Adrenal gland (tissue), 19 donors: Measurements from ENCODE around the gene TBCB. TPM values are rescaled to one million over a fixed set of nuclear protein-coding genes. Genes with fewer than 3 reads are reported as not detected.
"Not testable (repeated sequence)": the region's sequence is repeated elsewhere in the genome, so short reads cannot be mapped to it uniquely, and the experiment has no call there.

Experiments
- DNase-seq, 7 donors: peaks; one replicate each; pipeline ENCODE4 v3.0.0-alpha.2; 2019 to 2020
- H3K27ac ChIP-seq, 5 donors: fragments of 200-600 bp; sonication (generic) in 4 of 5; 1 replicate in 3 of 5; 2 replicates in 2 of 5; pipeline versions ENCODE4 v1.5.1 to v1.8.0; 2016 to 2020; ENCODE audit warnings: mild to moderate bottlenecking in 1 of 5
- H3K27me3 ChIP-seq: fragments of 200-600 bp; 2 replicates; pipeline ENCODE4 v1.8.0; 2021
- H3K36me3 ChIP-seq, 2 donors: fragments of 200-600 bp; replicated peaks in 1 of 2; 1 replicate in 1 of 2; 2 replicates in 1 of 2; pipeline versions ENCODE4 v1.5.1 to v1.8.0; 2018 to 2022
- H3K4me1 ChIP-seq, 2 donors: fragments of 200-600 bp; replicated peaks in 1 of 2; 1 replicate in 1 of 2; 2 replicates in 1 of 2; pipeline versions ENCODE4 v1.5.1 to v1.8.0; 2018 to 2021
- H3K4me3 ChIP-seq, 4 donors: fragments of 200-600 bp; sonication (generic) in 3 of 4; one replicate each; pipeline ENCODE4 v1.5.1; 2016 to 2018
- H3K9me3 ChIP-seq, 3 donors: fragments of 200-600 bp; sonication (generic) in 1 of 3; replicated peaks in 1 of 3; 1 replicate in 2 of 3; 2 replicates in 1 of 3; pipeline versions ENCODE4 v1.5.1 to v1.8.0; 2016 to 2021
- POLR2A ChIP-seq, 2 donors: fragments of 450-650 bp; IDR thresholded peaks; one replicate each; pipeline ENCODE4 v1.6.1; 2017; ENCODE audit warnings: antibody characterized with exemption in 2 of 2, mild to moderate bottlenecking in 2 of 2, moderate library complexity in 1 of 2
- WGBS, 4 donors: extraction: QIAGEN DNeasy Blood & Tissue Kit in 2 of 4; methylation state at CpG; one replicate each; pipeline versions ENCODE4 v1.1.5 to v1.1.7; 2013 to 2017; 5-methylcytosine and 5-hydroxymethylcytosine counted together
- intact Hi-C, 2 donors: fragments of 100-400 bp; cut with DNase I; formaldehyde crosslinking; loops; one replicate each; pipeline versions ENCODE4 v1.14.1 to v1.15.0; 2022 to 2023
- long read RNA-seq, 10 donors: library from polyadenylated mRNA in 3 of 10; unstranded in 2 of 10; stranded (forward) in 1 of 10; transcript quantifications; one replicate each; pipeline ENCODE4 v2.0.0 and lab custom pipeline, GENCODE V29; 2021 to 2026
- polyA plus RNA-seq, 3 donors: library from polyadenylated mRNA; stranded (reverse); fragments of 200-250 nt in 2 of 3; fragments of 350-450 nt in 1 of 3; fragmentation: Illumina TruSeq in 1 of 3; extraction: RNeasy Lipid Tissue Mini Kit (QIAGEN cat#74804) in 1 of 3; gene quantifications; one replicate each; pipeline ENCODE4 v1.2.3, GENCODE V29; 2013 to 2014
- total RNA-seq, 9 donors: library from RNA; depleted of rRNA in 4 of 9; stranded (reverse); fragments of >200 nt in 4 of 9; fragments of 120-200 nt in 1 of 9; fragmentation: NEBNext Ultra II Directional in 1 of 9; extraction: Animal tissue kit (Norgen Biotek cat#: 25700) in 1 of 9; gene quantifications; one replicate each; pipeline versions ENCODE4 v1.1.0 to v1.2.4, GENCODE V29; 2013 to 2023
- TF ChIP-seq, protein P1 (sequence below), 6 experiments: fragments of 450-650 bp in 4 of 6; fragments of 200-600 bp in 2 of 6; sonication (generic) in 1 of 6; IDR thresholded peaks; 1 replicate in 5 of 6; 2 replicates in 1 of 6; pipeline versions ENCODE4 v1.5.1 to v1.8.0; 2016 to 2021; ENCODE audit warnings: antibody characterized with exemption in 6 of 6, mild to moderate bottlenecking in 2 of 6, moderate library complexity in 1 of 6
- donor health status: healthy with polysubstance abuse.
- donor health status: Bipolar disorder and iron deficiency.
- donor health status: DM: yes; HTN: yes; CAD: no.
- donor health status: DM: no; HTN: no; CAD: no.
- donor health status: DM: no; HTN: no; CAD: no.
- donor health status: DM: yes; HTN: yes; CAD: no.

Gene TBCB, protein sequence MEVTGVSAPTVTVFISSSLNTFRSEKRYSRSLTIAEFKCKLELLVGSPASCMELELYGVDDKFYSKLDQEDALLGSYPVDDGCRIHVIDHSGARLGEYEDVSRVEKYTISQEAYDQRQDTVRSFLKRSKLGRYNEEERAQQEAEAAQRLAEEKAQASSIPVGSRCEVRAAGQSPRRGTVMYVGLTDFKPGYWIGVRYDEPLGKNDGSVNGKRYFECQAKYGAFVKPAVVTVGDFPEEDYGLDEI
- total RNA-seq: 100 to 1,000 TPM in 7 of 9 donors, 10 to 100 TPM in 2; 88.8 to 233 (median 126) TPM
- polyA plus RNA-seq: 100 to 1,000 TPM; 124 to 230 (median 201) TPM
- long read RNA-seq, donor 1, transcript TBCB-201 (6 exons, 1,473 nt): major isoform, 47 of 64 reads
- long read RNA-seq, donor 1, partial matches to known transcripts: 13 of 64 reads
- long read RNA-seq, donor 1, other reads (novel, unspliced or antisense): 0 of 64 reads
- long read RNA-seq, donor 2, transcript TBCB-201 (6 exons, 1,473 nt): major isoform, 26 of 93 reads
- long read RNA-seq, donor 2, partial matches to known transcripts: 0 of 93 reads
- long read RNA-seq, donor 2, other reads (novel, unspliced or antisense): 62 of 93 reads
- long read RNA-seq, donor 3, transcript TBCB-201 (6 exons, 1,473 nt): major isoform, 17 of 38 reads
- long read RNA-seq, donor 3, partial matches to known transcripts: 16 of 38 reads
- long read RNA-seq, donor 3, other reads (novel, unspliced or antisense): 0 of 38 reads
- long read RNA-seq, donor 4, transcript TBCB-201 (6 exons, 1,473 nt): major isoform, 79 of 87 reads
- long read RNA-seq, donor 4, partial matches to known transcripts: 0 of 87 reads
- long read RNA-seq, donor 4, other reads (novel, unspliced or antisense): 1 of 87 reads
- long read RNA-seq, donor 5, transcript TBCB-201 (6 exons, 1,473 nt): major isoform, 154 of 175 reads
- long read RNA-seq, donor 5, transcript TBCB-208 (5 exons, 776 nt): minor isoform, 8 of 175 reads
- long read RNA-seq, donor 5, partial matches to known transcripts: 3 of 175 reads
- long read RNA-seq, donor 5, other reads (novel, unspliced or antisense): 7 of 175 reads
- long read RNA-seq, donor 6, transcript TBCB-201 (6 exons, 1,473 nt): major isoform, 59 of 70 reads
- long read RNA-seq, donor 6, partial matches to known transcripts: 1 of 70 reads
- long read RNA-seq, donor 6, other reads (novel, unspliced or antisense): 5 of 70 reads
- long read RNA-seq, donor 7, transcript TBCB-201 (6 exons, 1,473 nt): major isoform, 18 of 23 reads
- long read RNA-seq, donor 7, partial matches to known transcripts: 0 of 23 reads
- long read RNA-seq, donor 7, other reads (novel, unspliced or antisense): 0 of 23 reads
- long read RNA-seq, donor 8, transcript TBCB-208 (5 exons, 776 nt): minor isoform, 5 of 54 reads
- long read RNA-seq, donor 8, transcript TBCB-201 (6 exons, 1,473 nt): major isoform, 49 of 54 reads
- long read RNA-seq, donor 8, partial matches to known transcripts: 0 of 54 reads
- long read RNA-seq, donor 8, other reads (novel, unspliced or antisense): 0 of 54 reads
- long read RNA-seq, donor 9, transcript TBCB-201 (6 exons, 1,473 nt): major isoform, 26 of 39 reads
- long read RNA-seq, donor 9, partial matches to known transcripts: 6 of 39 reads
- long read RNA-seq, donor 9, other reads (novel, unspliced or antisense): 0 of 39 reads
- long read RNA-seq, donor 10, transcript TBCB-208 (5 exons, 776 nt): minor isoform, 5 of 28 reads
- long read RNA-seq, donor 10, transcript TBCB-201 (6 exons, 1,473 nt): major isoform, 22 of 28 reads
- long read RNA-seq, donor 10, partial matches to known transcripts: 0 of 28 reads
- long read RNA-seq, donor 10, other reads (novel, unspliced or antisense): 0 of 28 reads

DNA sequence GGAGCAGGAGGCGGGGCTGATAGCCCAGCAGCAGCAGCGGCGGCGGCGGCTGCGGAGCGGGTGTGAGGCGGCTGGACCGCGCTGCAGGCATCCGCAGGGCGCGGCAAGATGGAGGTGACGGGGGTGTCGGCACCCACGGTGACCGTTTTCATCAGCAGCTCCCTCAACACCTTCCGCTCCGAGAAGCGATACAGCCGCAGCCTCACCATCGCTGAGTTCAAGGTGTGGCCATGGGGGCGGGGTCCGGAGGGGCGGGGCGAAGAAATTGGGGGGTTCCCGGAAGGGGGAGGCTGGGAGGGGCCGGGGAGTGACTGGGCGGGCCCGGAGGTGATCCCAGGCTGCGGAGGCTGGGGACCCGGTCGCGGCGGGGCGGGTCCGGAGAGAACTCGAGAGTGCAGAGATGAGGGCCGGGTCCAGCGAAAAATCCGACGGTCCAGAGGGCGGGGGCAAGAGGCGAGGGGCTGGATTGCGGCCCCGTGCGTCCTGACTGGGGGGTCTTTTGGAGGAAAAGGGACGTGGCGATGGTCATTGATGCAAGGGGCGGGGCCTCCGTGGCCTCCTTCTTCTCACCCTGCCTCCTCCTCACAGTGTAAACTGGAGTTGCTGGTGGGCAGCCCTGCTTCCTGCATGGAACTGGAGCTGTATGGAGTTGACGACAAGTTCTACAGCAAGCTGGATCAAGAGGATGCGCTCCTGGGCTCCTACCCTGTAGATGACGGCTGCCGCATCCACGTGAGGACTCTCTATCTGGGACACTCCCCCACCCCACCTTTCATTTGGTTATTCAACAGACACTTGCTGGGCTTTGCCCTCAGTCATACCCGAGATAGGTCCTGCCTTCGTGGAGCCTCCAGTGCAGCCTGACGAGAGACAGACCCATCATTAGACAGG is at the start of gene TBCB:
Gene TBCB (plus strand): TSS at position 16 of the 891 bp plus-strand sequence. CDS start 93 bp downstream, at position 109.
- Histone ChIP-seq H3K4me1 (peaks cover 7 to 22% of the 10 kb centered on the region in 2 donors), H3K9me3 (no peaks in the 10 kb centered on the region), H3K27me3 (no peaks in the 10 kb centered on the region), H3K36me3 (peaks cover 0 to 39% of the 10 kb centered on the region in 2 donors), H3K4me3 (peak within 1 kb of the TSS; percentile 4 to 90 (median 70)), H3K27ac (peak within 1 kb of the TSS; percentile 49 to 92 (median 67))
- WGBS, 4 donors: 4 to 33% (median 5%) methylated on average over 3 to 59 of the region's 59 CpGs
- peak in 3 of 7 donors; percentile 80 to 87 (median 84) for DNase-seq
- intact Hi-C loops: loop anchor here in 1 of 2 donors (10.0 kb wide), 1 partner anchor 51 kb away; no protein-coding TSS in a partner anchor
- peak; percentile 59 to 63 for TF ChIP-seq POLR2A (IDR thresholded peaks at IDR 0.05)
- TF ChIP-seq, protein P1, sequence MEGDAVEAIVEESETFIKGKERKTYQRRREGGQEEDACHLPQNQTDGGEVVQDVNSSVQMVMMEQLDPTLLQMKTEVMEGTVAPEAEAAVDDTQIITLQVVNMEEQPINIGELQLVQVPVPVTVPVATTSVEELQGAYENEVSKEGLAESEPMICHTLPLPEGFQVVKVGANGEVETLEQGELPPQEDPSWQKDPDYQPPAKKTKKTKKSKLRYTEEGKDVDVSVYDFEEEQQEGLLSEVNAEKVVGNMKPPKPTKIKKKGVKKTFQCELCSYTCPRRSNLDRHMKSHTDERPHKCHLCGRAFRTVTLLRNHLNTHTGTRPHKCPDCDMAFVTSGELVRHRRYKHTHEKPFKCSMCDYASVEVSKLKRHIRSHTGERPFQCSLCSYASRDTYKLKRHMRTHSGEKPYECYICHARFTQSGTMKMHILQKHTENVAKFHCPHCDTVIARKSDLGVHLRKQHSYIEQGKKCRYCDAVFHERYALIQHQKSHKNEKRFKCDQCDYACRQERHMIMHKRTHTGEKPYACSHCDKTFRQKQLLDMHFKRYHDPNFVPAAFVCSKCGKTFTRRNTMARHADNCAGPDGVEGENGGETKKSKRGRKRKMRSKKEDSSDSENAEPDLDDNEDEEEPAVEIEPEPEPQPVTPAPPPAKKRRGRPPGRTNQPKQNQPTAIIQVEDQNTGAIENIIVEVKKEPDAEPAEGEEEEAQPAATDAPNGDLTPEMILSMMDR (IDR thresholded peaks at IDR 0.05): no peak

DNA sequence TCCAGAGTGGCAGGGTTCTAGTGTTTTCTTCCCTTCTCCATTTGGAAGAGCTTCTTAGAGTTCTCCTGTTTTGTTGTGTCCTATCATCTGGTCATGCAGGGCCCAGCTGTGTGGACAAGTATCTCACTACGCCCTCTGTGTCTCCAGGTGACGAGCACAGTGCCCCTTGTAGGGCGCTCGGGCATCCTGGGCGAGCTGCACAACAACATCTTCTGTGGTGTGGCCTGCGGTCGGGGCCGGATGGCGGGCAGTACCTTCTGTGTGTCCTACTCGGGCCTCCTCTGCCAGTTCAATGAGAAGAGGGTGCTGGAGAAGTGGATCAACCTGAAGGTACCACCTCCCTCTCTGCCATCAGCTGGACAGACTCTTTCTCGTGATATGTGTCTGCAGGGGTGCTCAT is 47.6 kb upstream of the TBCB start:
- TF ChIP-seq POLR2A (IDR thresholded peaks at IDR 0.05): no peak
- TF ChIP-seq, protein P1 (IDR thresholded peaks at IDR 0.05): no peak
- intact Hi-C loops: loop anchor here in 1 of 2 donors (10.0 kb wide), 1 partner anchor 47 kb away; the partner anchor contains the start of genes OVOL3, POLR2I and TBCB
- DNase-seq: no peak
- H3K27ac ChIP-seq: no peak overlapping the region
- no peak overlapping the region for H3K4me3 ChIP-seq
- H3K9me3 ChIP-seq: no peaks in the 10 kb centered on the region
- 80 to 99% (median 95%) methylated on average over 5 to 11 of the region's 11 CpGs for WGBS, 4 donors
- H3K36me3 ChIP-seq: no peaks in the 10 kb centered on the region
- H3K4me1 ChIP-seq: peaks cover 0 to 10% of the 10 kb centered on the region in 2 donors
- no peaks in the 10 kb centered on the region for H3K27me3 ChIP-seq

DNA sequence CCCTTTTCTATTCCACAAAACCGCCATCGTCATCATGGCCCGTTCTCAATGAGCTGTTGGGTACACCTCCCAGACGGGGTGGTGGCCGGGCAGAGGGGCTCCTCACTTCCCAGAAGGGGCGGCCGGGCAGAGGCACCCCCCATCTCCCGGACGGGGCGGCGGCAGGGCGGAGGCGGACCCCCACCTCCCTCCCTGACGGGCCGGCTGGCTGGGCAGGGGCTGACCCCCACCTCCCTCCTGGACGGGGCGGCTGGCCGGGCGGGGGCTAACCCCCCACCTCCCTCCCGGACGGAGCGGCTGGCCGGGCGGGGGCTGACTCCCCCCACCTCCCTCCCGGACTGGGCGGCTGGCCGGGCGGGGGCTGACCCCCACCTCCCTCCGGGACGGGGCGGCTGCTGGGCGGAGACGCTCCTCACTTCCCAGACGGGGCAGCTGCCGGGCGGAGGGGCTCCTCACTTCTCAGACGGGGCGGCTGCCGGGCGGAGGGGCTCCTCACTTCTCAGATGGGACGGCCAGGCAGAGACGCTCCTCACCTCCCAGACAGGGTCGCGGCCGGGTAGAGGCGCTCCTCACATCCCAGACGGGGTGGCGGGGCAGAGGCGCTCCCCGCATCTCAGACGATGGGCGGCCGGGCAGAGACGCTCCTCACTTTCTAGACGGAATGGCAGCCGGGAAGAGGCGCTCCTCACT is 46.3 kb upstream of the TBCB start:
- H3K9me3 ChIP-seq, H3K4me1 ChIP-seq, DNase-seq, H3K36me3 ChIP-seq, H3K27me3 ChIP-seq, H3K4me3 ChIP-seq, H3K27ac ChIP-seq: not testable (repeated sequence)
- 96 to 98% (median 98%) methylated on average over 25 to 48 of the region's 57 CpGs; no CpG with 5 or more reads in 1 of the 4 donors for WGBS, 4 donors
- intact Hi-C loops: loop anchor here in 1 of 2 donors (10.0 kb wide), 1 partner anchor 46 kb away; the partner anchor contains the start of genes OVOL3, POLR2I and TBCB
